Left ventricle myocardium superior (tissue), 1 donor: ENCODE data around the gene CPSF4. TPM values are rescaled to one million over a fixed set of nuclear protein-coding genes. Genes with fewer than 3 reads are reported as not detected.
A peak's percentile ranks its signal among the peaks of the same experiment; 100 is the strongest.

Experiments used
- ATAC-seq: fragments of 200-7000 bp; cut with Tn5 transposase; one replicate; pipeline ENCODE4 v1.9.1; 2020; ENCODE audit warnings: mild to moderate bottlenecking, moderate library complexity
- DNase-seq: peaks from one replicate; pipeline ENCODE4 v3.0.0-alpha.2; 2020
- intact Hi-C: fragments of 100-400 bp; cut with micrococcal nuclease; formaldehyde crosslinking; loops from one replicate; pipeline ENCODE4 v1.11.0; 2022
- total RNA-seq: library from RNA; stranded (reverse); fragmentation: NEBNext Ultra II Directional; extraction: Animal tissue kit (Norgen Biotek cat#: 25700); gene quantifications from one replicate; pipeline ENCODE4 v1.2.1, GENCODE V29; 2021
- donor health status: DM: no; HTN: yes; CAD: no; lungs with severe emphysema.

CPSF4 gene
- total RNA-seq, 1 donor from 2014 or later, result 19.8 TPM

DNA sequence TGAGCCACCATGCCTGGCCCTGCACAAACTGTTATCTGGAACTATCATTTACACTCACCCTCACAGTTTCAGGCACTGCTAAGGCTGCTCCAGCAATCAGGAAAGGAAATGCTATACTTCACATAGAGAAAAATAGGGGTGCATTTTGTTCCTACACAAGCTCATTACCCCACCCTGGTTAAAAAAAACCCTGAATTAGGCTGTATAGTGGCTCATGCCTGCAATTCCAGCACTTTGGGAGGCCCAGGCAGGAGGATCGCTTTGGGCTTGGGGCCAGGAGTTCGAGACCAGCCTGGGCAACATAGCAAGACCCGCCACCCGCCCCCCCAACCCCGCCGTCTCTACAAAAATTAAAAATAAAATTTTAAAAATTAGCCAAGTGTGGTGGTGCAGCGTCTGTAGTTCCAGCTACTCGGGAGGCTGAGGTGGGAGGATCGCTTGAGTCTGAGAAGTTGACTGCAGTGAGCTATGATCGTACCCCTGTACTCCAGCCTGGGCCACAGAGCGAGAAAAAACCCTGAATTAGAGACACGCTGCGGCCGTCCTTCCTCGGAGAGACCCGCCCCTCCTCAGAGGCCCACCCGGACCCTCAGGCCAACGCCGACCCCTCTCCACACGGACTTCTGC lies 684 bp upstream of the CPSF4 start:
- DNase-seq (no peak), ATAC-seq (peak; percentile 25)
- intact Hi-C loops, result no loop called here

DNA sequence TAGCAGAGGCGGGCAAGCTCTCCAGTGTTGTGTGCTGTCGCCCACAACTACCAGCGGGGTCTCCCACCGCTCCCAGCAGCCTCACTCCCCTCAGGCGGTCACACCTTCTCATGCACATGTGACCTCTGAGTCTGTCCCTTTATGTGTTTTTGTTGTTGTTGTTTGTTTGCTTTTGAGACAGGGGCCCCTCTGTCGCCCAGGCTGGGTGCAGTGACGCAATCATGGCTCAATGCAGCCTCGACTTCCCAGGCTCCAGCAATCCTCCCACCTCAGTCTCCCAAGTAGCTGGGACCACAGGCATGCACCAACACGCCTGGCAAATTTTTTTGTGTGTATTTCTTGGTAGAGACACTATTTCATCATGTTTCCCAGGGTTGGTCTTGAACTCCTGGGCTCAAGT lies 1.5 kb downstream of the CPSF4 start:
- DNase-seq (no peak), ATAC-seq (no peak)
- intact Hi-C loops, result no loop called here

DNA sequence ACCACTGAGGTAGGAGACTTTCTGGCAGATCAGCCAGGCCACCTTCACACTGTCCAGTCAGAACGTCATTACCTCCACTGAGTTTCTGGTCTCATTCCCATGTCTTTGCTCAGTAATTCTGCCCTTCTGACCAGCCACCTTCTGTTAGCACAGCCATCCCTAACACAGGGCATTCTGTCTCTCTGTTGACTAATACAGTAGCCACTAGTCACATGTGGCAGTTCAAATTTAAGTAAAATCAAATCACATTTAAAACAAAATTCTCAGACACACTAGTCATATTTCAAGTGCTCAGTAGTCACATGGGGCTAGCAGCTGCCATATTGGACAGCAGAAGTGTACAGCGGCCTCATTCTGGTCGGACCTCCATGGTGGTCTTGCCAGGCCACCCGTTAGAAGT lies 7.4 kb downstream of the CPSF4 start:
- DNase-seq, result no peak
- ATAC-seq, result no peak
- intact Hi-C loops, result no loop called here

DNA sequence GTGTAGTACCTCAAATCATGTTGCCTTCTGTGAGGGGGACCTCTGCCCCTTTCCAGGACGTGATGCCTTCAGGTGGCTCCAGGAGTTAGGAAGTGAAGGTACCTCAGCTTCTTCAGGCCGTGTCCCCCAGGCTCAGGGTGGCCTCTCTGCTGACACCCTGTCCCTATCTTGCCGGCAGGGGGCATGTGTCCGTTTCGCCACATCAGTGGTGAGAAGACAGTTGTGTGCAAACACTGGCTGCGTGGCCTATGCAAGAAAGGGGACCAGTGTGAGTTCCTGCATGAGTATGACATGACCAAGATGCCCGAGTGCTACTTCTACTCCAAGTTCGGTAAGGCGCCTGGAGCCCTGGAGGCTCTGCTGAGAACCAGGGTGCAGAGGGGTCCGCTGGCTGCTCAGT lies 9.2 kb downstream of the CPSF4 start:
- no peak for DNase-seq
- intact Hi-C loops, result no loop called here
- no peak for ATAC-seq

DNA sequence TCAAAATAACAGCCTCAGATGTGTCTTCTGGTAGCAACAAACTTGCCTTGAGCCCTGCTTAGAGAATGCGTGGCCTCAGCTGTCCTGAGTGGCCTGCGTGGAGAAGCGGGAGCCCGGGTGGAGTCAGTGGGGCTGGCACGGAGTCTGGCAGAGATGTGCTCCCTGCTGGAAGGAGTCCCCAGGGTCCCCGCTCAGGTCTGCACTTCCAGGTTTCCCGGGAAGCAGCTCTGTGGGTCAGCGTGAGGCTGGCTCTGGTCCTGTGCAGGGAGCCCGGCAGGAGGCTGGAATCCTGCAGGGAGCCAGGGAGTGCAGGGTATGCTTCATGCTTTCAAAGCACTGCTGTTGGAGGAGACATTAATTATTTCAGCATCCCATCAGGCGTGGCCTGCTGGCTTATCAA lies 10.1 kb downstream of the CPSF4 start:
- intact Hi-C loops, result no loop called here
- ATAC-seq, result no peak
- no peak for DNase-seq

DNA sequence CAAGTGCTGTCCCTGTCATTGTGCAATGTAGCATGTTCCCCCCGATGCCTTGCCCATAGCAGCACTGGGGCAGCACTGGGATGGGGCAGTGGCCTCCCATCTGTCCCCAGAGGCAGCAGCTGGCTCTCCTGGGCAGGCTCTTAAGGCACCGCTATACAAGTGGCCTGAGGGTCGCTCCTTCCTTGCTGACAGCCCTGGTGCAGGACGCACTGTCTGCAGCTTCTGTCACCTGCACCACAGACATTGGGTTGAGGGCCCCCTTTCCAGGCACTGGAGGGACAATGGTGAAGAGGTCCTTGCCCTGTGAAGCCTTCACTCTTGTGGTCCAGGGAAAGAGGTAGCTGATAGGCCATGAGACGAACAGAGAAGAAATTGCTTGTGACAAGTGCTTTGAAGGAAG lies 10.6 kb downstream of the CPSF4 start:
- ATAC-seq (no peak), DNase-seq (no peak)
- intact Hi-C loops, result no loop called here

DNA sequence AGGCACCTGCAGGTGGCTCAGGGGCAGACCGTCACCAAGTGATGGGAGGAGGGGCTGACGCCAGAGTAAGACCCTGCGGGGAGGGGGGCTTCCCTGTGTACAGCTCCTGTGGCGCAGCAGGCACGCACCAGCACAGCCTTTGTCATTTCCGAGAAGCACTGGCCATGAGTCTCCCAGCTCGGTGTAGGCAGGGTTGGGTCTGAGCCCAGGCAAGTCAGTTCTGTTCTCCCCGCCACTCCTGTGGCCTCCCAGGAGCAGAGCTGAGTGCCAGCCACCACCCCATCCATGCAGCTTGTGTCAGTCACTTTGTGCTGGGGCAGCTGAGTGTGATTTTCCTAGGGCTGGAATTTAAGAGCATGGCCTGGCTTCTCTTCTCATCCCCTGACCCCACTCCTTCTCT lies 13.2 kb downstream of the CPSF4 start:
- ATAC-seq (peak; percentile 62), DNase-seq (no peak)
- intact Hi-C loops, result no loop called here

DNA sequence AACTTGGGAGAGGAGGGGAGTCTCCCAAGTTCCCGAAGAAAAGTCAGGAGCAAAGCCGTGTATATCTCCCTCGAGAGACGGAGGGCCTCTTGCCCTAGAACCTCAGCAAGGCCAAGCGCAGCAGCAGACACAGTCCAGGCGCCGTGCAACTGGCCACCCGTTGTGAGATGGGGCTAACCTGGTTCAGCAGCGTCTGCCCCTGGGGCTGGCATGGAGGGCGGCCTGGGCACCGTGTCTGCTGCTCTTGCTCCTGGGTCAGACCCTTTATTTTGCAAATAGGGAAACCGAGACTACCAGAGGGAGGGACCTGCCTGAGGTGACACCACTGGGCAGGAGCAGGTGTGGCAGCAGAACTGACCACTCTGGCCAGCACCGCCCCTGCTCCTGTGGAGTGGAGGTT lies 13.8 kb downstream of the CPSF4 start:
- intact Hi-C loops, result no loop called here
- no peak for ATAC-seq
- DNase-seq, result no peak

DNA sequence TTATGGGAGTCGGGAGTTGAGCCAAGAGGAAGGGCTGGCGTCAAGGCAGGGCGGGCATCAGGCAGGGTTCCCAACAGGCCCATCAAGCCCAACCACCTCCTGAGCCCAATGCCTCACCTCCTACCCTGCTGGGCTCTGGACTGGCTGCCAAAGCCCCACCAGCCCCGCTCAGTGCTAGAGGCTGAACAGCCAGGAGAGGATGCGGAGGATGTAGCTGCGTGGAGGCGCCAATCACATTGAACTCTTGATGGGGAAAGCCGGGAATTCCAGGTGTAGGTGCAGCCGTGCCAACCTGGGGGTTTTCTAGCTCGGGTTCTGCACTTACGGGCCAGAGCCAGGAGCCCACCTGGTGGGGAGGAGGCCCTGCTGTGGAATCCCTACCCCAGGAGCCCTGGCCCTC lies 14.4 kb downstream of the CPSF4 start:
- DNase-seq, result peak; percentile 50
- intact Hi-C loops, result no loop called here
- ATAC-seq, result peak; percentile 54

DNA sequence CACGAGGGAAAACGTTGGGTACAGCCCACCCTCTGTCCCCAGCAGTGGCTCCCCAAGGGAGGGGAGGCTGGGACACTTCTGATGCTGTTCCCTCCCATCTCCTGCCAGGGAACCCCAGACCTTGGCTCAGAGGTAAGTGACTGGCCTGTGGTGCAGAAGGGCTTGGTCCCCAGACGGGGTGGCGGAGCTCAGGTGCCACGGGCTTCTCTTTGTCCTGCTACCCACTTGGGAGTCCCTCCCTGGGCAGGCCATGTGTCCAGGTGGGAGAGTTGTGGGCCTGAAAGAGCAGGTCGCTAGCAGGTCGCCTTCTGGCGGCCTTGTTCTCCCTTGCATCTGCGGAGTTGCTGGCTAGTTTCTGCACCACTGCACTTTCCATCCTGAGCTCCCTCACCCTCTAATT lies 17.1 kb downstream of the CPSF4 start:
- ATAC-seq, result no peak
- intact Hi-C loops, result no loop called here
- DNase-seq, result no peak

DNA sequence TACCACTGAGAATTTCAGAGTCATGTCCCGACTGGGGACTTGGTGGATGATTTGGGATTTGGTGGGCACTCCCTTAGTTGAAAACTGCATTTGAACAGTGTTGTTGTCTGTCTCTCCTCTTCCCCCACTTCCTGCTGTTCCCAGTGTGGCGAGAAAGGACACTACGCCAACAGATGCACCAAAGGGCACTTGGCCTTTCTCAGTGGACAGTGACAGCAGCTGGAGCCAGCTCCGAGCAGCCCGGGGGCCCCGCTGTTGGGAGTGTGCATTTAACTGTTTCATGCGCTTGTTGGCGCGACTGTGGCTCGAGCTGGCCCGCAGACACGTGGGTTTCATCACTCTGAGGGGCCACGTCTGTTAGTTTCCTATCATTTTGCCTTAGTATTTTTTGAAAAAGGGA lies 17.5 kb downstream of the CPSF4 start:
- no peak for DNase-seq
- intact Hi-C loops, result no loop called here
- no peak for ATAC-seq

DNA sequence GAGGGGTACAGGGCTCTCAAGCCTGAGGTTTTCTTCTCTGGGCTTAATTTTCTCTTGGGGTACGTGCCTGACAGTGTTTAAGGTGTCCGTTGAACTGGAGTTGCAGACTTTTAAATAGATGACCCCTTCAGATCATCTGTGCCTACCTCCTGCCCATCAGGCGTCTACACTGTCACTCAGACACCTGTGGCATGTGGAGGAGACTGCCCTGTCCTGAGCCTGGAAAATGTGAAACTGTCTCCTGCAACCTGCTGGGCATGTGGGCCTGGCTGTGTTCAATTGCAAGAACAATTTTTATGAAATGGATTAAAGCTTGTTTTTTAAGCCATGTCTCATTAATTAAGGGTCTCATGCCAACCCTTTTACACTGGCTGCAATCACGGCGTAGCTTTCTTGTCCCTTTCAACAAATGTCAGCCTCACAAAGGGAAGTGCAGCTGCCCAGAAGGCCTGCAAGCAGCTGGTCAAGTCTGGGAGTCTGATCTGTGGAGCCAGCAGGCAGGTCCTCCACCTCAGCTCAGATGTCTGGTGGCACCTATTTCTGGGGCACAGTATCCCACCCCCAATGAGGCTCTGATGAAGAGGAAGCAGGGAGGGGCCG lies 18.4 kb downstream of the CPSF4 start:
- ATAC-seq (no peak), DNase-seq (no peak)
- intact Hi-C loops, result no loop called here

DNA sequence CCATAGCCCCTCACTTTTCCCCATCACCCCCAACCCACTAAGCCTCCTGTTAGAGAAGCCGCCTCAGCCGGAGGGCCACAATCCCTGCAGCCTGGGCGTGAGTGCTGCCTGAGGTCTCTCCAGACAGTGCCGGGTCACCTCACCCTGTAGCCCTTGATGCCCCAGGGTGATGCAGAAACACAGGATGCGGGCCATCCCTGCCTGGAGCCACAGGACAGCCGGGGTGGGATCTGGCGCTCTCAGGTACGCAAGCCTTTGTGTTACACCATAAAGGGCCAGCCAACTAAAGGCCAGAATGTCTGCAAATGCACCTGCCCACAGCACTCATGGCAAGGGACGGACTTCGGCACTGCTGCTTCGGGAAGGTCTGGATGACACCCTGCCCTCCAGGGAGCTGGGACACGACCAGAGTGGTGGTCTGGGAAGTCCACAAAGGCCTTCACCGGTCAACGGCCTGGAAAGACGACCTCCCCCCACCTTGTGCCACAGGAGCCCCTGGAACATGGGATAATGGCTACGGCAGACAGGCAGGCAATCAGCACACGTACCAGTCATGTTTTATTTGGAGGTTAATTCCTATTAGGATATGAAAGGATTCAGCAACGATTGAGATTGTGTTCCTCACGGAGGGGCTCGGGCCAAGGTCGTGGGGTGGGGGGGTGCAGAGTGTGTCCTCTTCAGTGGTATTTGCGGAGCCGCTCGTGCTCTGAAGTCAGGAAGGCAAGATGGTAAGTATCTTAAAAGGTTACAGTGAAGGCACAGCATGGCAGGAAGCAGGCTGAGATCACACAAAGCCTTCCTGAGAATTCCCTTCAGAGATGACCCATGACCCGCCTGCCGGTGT lies 19.1 kb downstream of the CPSF4 start:
- DNase-seq (no peak), ATAC-seq (no peak)
- intact Hi-C loops, result no loop called here

DNA sequence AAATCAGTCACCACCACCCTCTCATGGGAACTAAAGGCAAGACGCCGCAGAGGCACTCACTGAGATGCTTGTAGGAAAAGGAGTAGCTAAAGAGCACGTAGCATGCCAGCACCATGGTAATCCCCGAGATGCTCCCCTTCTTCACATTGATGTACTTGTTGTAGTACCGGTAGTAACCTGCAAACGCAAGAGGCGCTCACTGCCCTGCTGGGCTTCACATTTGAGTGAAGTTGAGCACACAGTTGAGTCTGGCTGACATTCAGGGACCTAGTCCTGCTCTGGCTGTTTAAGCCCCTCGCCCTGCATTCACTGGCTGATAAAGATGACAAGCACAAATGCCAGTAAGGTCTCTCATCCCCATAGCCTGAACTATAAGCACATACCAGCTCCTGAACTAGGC lies 20.3 kb downstream of the CPSF4 start:
- DNase-seq (no peak), ATAC-seq (no peak)
- intact Hi-C loops, result no loop called here

DNA sequence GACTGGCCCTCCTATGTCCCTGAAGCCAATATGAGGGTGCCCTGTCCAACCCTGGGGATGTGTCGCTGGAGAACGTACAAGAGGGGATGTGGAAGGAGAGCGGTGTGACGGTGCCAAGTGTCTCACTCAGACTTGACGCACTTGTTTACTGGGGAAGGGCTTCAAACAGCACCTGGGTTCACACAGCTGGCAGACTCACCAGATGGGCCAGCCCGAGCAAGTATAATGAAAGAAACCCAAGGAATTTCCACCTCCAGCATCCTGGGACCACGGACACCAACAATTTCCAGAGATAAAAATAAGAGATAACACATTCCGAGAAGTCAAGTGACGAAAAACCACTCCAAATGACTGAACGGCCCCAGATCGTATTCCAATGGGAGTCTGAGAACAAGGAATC lies 21.9 kb downstream of the CPSF4 start:
- ATAC-seq, result peak; percentile 5
- intact Hi-C loops, result no loop called here
- DNase-seq, result no peak

DNA sequence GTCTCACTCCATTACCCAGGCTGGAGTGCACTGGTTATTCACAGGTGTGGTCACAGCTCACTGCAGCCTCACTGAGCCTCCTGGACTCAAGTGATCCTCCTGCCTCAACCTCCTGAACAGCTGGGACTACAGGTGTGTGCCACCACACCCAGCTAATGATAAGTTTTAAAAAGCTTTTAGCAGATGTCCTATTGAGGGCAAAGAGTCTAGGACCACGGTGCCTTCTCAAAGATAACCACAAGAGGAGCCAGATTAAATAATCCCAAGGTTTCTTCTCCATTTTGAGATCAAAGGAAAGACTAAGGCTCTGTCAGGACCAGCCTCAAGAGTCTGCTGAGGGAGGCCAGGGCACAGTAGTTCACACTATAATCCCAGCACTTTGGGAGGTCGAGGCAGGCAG lies 22.5 kb downstream of the CPSF4 start:
- DNase-seq (no peak), ATAC-seq (no peak)
- intact Hi-C loops, result no loop called here

DNA sequence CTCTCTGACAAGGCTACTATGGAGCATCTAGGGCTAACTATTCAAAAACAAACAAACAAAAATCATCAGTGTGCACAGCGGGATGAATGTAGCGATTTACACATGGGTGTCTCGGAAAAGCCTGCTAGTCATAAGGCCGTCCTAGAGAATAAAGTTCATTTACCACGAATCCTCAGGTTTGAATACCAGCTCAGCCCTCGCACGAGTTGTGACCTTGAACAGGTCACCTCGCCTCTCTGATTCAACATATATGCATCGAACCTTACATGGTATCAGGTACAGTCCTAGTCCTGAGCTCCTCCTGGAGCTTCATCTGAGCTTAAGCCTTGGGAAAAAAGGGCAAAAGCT lies 26.7 kb downstream of the CPSF4 start:
- intact Hi-C loops, result no loop called here
- DNase-seq, result no peak
- peak; percentile 17 for ATAC-seq

DNA sequence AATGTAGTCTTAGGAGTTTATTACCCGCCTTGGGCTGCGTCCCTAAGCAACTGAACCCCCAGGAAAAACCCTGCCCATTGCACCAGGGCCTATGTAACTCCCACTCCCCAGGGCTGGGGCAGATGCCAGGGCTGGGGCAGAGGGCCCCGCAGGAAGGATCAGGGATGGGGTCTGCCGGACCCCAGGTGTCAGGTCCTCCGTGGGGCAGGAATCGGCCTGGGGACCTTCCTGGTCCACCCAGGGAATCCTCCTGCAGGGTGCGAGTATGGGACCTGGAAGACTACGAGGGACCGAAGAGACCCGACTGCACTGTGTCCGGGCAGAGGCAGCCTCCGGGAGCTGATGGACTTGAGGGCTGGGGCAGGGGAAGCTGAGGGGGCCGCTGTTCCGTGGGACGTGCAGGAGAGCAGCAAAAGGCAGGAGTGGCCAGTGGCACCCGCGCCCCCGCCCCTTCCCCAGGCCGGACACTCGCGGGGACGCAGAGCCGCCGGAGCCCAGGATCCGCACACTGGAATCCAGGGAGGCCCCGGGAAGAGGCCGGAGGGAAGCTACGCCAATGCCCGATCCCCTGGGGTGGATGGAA lies 29.7 kb downstream of the CPSF4 start:
- no peak for DNase-seq
- intact Hi-C loops, result no loop called here
- no peak for ATAC-seq

DNA sequence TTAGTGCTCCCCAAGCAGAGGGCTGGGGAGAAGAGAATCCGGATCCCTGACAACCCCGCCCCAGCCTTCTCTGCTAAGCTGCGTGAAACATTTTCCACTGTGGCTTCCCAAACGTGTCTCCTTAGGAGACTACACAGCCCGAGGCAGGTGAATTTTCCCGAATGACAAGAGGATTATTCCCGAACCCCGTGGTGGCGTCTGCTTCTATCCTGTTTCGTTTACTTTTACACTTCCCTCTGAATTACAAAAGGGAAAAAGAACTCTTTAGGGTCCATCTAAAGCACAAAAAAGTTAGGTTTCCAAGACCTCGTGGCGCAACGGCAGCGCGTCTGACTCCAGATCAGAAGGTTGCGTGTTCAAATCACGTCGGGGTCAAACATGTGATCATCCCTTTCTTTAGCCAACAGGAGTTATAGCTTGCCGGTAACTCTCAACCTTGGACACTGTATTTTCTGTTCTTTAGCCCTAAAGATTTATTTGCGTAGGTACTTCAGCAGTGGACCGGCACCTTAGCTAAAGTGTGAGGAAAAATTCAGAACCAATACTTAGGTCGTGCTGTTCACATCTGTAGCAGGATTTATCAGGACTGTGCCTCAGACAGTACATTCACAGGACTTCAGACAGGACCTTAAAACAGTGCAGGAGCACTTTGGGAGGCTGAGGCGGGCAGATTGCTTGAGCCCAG lies 30.8 kb downstream of the CPSF4 start:
- intact Hi-C loops, result no loop called here
- ATAC-seq (no peak), DNase-seq (no peak)
